NCI-H510A treated with DMSO at 0.1 percent for 48 hours (cell line): ENCODE data around the gene ZEB1.
A peak's percentile ranks its signal among the peaks of the same experiment; 100 is the strongest.
"Not testable (repeated sequence)": the region's sequence is repeated elsewhere in the genome, so short reads cannot be mapped to it uniquely, and the experiment has no call there.

Experiments used
- DNase-seq: peaks from one replicate; lab custom pipeline; 2025; lab: John Stamatoyannopoulos, UW

The ZEB1 gene

GRCh38 chr10:31318382-31318853, 598 bp upstream of the ZEB1 start:
- peak; percentile 6 for DNase-seq

GRCh38 chr10:31319602-31320549, 860 bp downstream of the ZEB1 start:
- DNase-seq = no peak

GRCh38 chr10:31320550-31321211, 1.7 kb downstream of the ZEB1 start:
- DNase-seq = peak; percentile 11

GRCh38 chr10:31321396-31321941, 2.5 kb downstream of the ZEB1 start:
- DNase-seq = no peak

GRCh38 chr10:31322647-31323046, 3.6 kb downstream of the ZEB1 start:
- no peak for DNase-seq

- peak; percentile 55 for DNase-seq
Measured at GRCh38 chr10:31340343-31340742, 21.3 kb downstream of the ZEB1 start.

- no peak for DNase-seq
Measured at GRCh38 chr10:31341552-31341951, 22.5 kb downstream of the ZEB1 start.

GRCh38 chr10:31343009-31343408, 24.0 kb downstream of the ZEB1 start:
- no peak for DNase-seq

GRCh38 chr10:31343551-31343950, 24.5 kb downstream of the ZEB1 start:
- DNase-seq = no peak

GRCh38 chr10:31345886-31346285, 26.9 kb downstream of the ZEB1 start:
- no peak for DNase-seq

- no peak for DNase-seq
Measured at GRCh38 chr10:31346953-31347352, 27.9 kb downstream of the ZEB1 start.

- no peak for DNase-seq
Measured at GRCh38 chr10:31347705-31348104, 28.7 kb downstream of the ZEB1 start.

- no peak for DNase-seq
Measured at GRCh38 chr10:31350891-31351290, 31.9 kb downstream of the ZEB1 start.

GRCh38 chr10:31352436-31353226, 33.6 kb downstream of the ZEB1 start:
- DNase-seq = no peak

GRCh38 chr10:31353574-31353973, 34.6 kb downstream of the ZEB1 start:
- DNase-seq = no peak

GRCh38 chr10:31358688-31359330, 39.8 kb downstream of the ZEB1 start:
- no peak for DNase-seq

- DNase-seq = peak; percentile 94
Measured at GRCh38 chr10:31359979-31360378, 41.0 kb downstream of the ZEB1 start.

GRCh38 chr10:31361475-31361874, 42.5 kb downstream of the ZEB1 start:
- DNase-seq = not testable (repeated sequence)

GRCh38 chr10:31362023-31362641, 43.1 kb downstream of the ZEB1 start:
- DNase-seq = no peak

- not testable (repeated sequence) for DNase-seq
Measured at GRCh38 chr10:31363696-31364095, 44.7 kb downstream of the ZEB1 start.

- not testable (repeated sequence) for DNase-seq
Measured at GRCh38 chr10:31364238-31364637, 45.2 kb downstream of the ZEB1 start.
